GM19099 (cell line): ENCODE results near the gene CARS1.

Experiments used
- POLR2A ChIP-seq: IDR thresholded peaks from 3 replicates; pipeline ENCODE4 v1.6.1; 2011; ENCODE audit warnings: low read depth; ENCODE audit not compliant: insufficient read length; ENCODE audit errors: extremely low read depth

CARS1 gene

DNA sequence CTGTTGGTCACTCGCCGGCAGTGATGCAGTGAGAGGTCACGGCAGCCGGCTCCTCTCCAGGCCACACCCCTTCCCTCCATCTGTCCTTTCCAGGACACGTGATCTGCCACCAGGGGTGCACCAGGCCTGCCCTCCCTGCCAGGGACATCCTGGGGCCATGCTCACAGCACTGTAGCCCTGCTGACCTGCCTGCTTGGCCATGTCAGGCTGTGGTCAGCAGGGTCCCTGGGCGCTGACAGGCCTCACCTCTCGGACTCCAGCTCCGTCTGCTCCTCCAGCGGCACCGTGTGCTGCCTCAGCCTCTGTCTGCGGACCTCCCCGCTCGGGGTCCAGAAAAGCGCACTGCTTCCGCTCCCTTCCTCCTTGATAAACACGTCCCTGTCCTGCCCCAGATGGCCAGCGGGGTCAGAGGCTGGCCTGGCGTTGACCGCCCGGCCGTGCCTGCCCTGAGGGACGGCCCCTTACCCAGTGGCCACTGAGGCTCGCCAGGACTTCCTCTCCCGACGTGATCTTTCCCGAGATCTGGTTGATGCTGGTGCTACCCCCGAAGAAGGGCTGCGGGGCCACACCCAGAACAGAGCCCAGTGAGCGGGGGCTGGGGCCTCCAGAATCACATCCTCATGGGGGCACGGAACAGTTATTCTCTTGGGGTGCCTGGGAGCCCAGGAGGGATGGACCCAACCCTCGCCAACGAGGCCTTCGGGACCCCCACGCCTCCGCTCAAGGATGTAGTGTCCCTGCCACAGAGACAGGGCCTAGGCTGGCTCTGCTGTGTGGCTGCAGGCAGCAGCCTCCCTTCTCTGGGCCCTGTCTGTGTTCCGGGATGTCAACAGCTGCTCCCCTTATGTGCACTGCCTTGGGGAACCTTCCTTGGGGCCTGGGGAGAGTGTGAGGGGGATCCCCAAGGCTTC, 36.3 kb upstream of the CARS1 start:
- no peak for TF ChIP-seq POLR2A

DNA sequence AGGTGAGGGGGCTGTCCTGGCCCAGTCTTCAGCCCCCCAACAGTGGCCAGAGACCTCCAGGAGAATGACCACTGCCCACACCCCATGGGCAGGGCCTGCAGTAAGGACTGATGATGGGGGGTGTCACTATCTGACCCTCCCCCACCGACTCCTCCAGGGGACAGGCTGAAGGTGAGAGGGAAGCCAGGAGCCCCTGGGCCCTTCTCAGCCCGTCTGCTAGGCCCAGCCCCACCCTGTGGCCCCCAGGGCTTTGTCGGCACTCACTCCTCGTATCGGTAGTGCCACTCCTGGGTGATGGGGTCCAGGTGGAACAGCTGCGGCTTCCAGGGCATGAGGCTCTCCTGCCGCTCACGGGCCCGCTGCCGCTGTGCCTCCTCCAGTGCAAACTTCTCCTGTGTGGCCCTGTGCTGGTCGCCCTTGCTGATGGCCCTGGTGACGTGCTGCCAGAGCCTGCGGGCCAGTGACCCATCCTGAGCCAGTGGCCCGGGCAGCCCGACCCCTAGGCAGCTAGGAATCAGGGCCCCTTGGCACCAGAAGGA, 35.4 kb upstream of the CARS1 start:
- TF ChIP-seq POLR2A: no peak

DNA sequence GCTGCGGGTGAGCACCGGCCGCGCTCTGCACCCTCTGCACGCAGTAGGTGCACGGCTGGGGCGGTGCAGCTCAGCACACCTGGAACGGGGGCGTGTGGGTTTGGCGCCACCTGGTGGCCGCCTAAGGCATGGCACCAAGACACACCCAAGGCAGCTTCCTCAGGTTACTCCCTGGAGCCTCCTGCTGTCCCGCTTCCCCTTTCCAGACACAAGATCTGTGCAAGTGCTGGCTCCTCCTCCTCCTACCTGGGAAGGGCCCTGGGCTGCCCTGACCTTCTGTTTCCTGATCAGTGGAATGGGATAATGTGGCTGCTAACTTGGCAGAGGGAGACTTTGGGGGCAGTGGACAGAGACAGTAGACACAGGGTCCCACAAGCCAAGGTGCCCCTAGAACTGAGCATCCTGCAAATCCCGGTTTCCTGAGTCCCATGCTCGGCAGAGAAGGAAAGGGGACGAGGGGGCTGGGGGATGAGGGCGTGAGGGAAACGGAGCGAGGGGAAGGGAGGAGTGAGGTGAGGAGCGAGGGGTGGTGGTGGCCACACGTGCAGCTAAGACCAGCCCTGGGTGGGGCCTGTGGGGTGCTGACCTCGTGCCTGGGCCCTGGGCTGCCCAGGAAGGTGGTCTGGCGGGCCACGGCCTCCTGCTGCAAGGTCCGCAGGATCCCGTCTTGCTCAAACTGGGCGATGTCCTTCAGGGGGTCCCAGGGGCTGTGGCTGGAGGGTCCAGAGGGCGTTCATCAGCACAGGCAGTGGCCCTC, 34.8 kb upstream of the CARS1 start:
- TF ChIP-seq POLR2A: no peak

- TF ChIP-seq POLR2A: no peak
Observed at GRCh38 chr11:3091081-3091845, 34.0 kb upstream of the CARS1 start.

DNA sequence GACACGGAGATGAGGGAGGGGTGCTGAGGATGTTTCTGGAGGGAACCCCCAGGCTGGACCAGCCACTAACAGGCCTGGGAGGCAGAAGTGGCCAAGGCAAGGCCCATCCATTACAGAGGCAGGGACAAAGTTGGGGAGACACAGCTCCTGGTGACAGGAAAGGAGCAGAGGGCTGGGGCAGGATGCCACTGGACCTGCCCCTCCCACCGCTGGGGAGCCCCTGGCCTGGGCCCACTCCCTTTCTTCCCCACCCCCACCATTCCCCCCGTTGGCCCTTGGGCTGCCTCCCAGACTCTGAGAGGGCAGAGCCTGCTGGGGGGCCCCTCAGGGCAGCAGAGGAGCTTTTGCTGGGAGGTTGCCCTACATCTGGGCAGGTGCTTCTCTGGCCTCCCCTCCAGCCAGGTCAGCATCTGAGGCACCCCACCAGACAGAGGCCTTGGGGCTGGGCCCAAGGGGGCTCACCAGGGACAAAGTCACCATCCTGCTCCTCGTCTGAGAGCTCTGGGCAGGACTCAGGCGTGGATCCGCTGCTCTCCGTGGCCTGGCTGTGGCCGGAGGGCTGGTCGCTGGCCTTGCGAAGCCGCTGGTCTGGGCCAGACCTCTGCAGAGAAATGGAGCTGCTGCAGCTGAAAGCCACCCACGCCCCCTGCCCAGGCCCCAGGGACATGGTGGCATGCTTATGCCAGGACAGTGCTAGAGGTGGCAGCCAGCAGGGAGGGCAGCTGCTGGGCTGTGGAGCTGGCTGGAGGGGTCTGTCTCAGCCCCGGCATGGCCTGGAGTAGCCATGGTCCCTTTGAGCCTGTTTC, 33.1 kb upstream of the CARS1 start:
- no peak for TF ChIP-seq POLR2A

DNA sequence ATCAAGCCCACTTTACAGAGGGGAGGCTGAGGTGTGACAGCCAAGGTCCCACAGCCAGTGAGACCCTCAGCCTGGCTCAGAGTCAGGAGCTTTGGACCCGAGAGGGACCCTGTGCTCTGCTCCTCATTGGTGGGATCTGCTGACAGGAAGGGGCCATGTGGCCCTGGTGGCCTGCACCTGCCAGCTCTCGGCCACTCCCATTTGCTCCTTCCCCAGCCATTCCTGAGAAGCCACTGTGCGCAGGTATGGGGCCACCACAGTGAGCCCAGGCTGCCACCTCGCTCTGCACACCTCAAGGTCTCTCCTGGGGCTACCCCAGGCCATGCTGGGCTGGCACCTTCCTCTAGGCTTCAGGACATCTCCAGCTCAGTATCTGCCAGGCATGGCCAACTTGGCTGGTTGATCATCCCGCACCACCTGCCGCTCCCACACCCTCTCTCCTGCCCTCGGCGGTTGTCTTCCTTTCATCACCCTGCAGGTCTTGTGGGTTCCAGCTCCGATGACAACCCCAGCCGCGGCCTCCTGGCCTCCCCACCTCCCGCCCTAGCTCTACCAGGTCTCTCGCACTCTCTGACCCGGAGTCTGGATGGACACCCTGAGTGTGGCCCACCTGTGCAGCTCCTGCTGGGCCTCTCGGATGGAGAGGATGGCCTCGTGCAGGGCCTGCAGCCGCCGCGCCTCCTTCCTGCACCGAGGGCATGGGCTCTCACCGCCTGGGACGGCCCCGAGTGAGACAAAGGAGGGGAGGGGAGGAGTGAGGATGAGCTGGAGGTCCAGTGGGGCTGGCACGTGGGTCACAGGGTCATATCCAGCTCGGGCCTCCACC, 32.2 kb upstream of the CARS1 start:
- no peak for TF ChIP-seq POLR2A

DNA sequence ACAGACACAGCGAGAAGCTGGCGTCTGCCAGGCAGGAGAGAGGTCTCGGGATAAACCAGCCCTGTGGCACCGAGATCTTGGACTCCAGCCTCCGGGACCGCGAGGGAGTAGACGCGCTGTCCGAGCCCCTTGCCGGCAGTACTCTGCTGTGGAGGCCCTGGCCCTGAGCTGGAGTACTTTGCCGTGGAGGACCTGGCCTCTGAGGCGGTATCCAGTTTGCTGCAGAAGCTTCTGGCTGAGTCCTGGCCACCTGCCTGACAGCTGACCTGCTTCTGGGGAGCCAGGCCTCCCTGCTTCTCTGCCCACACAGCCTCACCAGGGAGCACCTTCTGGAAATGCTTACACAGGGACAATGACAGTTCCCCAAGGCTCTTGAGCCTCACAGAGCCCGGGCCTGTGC, 31.6 kb upstream of the CARS1 start:
- TF ChIP-seq POLR2A: no peak

DNA sequence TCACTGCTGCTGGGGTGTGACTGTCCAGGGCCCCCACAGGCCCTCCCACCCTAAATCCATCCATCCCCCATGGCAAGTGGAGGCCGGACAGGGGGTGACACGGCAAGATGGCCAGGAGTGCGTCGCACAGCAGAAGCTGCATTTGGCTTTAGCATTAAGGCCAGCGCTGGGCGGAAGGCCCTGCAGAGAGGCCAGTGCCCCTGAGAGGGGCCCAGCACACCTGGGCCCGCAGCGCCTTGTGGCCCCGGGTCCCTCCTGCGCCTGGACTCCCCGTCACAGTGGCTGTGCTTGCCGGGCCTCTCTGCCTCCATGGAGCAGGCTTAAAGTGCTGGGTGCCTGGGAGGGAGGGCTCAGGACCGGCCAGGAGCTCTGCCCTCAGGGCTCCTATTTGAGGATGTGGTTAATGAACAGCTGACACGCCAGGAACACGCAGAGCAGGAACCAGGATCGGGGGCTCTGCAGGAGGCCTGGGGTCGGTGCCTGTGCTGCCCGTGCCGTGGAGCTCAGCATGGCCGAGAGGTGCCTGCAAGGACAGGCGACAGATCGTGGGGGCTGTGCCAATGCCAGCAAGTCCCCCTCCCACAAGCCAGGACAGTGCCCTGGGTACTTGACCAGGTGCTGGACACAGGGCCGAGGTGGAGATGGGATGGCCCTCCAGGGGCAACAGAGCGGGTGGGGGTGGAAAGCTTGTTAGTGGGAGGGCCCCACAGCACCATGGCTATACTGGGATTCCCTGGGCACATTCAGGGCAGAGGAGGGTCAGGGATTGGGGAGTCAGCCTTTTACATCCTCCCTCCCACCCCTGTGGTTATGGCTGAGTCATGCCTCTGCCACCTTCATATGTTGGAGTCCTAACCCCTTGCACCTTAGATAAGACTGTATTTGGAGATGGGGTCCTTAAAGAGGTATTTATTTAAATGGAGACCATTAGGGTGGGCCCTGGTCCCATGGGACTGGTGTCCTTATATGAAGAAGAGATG, 30.9 kb upstream of the CARS1 start:
- no peak for TF ChIP-seq POLR2A

GRCh38 chr11:3087373-3087772, 30.1 kb upstream of the CARS1 start:
- TF ChIP-seq POLR2A: no peak

GRCh38 chr11:3086671-3087150, 29.5 kb upstream of the CARS1 start:
- TF ChIP-seq POLR2A: no peak

DNA sequence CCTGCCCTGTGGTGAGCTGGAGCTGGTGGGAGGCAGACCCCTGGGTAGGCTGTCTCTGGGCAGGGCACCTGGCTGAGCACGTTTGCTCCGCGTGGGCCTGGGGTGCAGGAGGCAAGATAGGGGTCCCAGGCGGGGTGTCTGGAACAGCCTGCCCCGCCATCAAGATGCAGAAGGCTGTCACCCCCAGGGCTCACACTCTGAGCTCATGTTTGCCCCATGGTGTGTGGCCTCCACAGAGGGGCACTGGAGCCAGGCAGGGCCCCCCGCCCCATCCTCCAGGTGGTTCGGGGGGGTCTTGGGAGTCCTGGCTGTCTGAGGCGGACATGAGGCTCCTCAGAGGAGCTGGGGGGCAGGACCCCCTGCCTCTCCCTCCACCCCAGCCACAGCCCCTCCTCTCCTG, 28.9 kb upstream of the CARS1 start:
- no peak for TF ChIP-seq POLR2A

DNA sequence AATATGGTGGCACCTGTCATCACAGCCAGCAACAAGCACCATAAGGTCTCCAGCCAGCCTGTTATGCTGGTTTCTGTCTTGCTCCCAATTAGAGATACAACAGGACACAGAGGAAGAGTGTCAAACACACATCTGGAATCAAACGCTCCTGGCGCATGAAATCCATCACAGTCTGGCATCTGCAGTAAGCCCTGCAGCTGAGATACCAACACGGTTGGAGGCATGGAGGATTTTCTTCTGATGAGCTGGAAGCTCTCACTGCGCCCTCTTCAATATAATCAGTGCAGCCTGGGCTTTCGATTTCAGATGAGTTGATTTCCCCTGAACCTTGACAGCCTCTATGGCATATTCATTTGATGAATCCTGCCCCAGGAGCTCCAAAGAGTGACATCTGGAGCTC, 27.8 kb upstream of the CARS1 start:
- TF ChIP-seq POLR2A: no peak
